Daoy (cell line): Measurements from ENCODE around the gene METTL13. TPM values are rescaled to one million over a fixed set of nuclear protein-coding genes. Genes with fewer than 3 reads are reported as not detected.

Experiments used
- DNase-seq: peaks from one replicate; pipeline ENCODE4 v3.0.0-alpha.2; 2015; ENCODE audit warnings: low read depth
- total RNA-seq: library from RNA; depleted of rRNA; stranded (reverse); fragments of >200 nt; shearing (Covaris generic); gene quantifications from 2 replicates; pipeline ENCODE4 v1.2.3, GENCODE V29; 2014; rRNA removed

METTL13 gene
- total RNA-seq, 1 experiment from 2014 or later, result 50.6 TPM

GRCh38 chr1:171845998-171846397 is 64.5 kb downstream of the METTL13 start:
- no peak for DNase-seq

Other genes starting within 250 kb of the METTL13 start
- not detected in 2 replicates for gene MYOCOS, start 159.4 kb upstream of the METTL13 start, total RNA-seq
- not detected in 2 replicates for gene MYOC, start 129.0 kb upstream of the METTL13 start, total RNA-seq
- 4.6 and 5.3 TPM in 2 replicates for gene VAMP4, start 39.6 kb upstream of the METTL13 start, total RNA-seq
- 4.3 and 4.5 TPM in 2 replicates for gene DNM3, start 59.8 kb downstream of the METTL13 start, total RNA-seq